NAMALWA (cell line): ENCODE data around the gene ROR2.
A peak's percentile ranks its signal among the peaks of the same experiment; 100 is the strongest.
"Not testable (repeated sequence)": the region's sequence is repeated elsewhere in the genome, so short reads cannot be mapped to it uniquely, and the experiment has no call there.

Source experiments
- DNase-seq: peaks from one replicate; pipeline ENCODE4 v3.0.0-alpha.2; 2015; ENCODE audit warnings: low spot score

The ROR2 gene

GRCh38 chr9:91677822-91678436 lies 272.1 kb downstream of the ROR2 start:
- DNase-seq: no peak

DNA sequence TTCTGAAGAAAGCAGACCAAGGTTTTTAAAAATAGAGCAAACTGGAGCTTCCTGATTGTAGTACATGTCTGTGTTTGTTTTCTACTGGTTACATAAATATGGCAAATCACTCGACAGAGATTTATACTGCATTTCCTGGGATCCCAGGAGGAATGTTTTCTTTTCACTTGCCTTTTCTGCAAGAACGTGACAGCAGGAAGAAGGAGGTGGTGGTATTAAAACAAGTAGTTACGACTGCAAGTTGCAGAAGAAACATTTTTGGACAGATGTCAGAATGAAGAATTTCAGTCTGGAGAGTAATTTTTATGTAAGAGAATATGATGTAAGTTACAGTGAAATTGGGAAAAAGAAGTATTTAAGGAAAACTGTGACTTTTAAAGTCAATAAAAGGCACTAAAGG lies 272.7 kb downstream of the ROR2 start:
- no peak for DNase-seq

- DNase-seq: peak; percentile 57
These were observed 274.0 kb downstream of the ROR2 start for GRCh38 chr9:91676046-91676445.

DNA sequence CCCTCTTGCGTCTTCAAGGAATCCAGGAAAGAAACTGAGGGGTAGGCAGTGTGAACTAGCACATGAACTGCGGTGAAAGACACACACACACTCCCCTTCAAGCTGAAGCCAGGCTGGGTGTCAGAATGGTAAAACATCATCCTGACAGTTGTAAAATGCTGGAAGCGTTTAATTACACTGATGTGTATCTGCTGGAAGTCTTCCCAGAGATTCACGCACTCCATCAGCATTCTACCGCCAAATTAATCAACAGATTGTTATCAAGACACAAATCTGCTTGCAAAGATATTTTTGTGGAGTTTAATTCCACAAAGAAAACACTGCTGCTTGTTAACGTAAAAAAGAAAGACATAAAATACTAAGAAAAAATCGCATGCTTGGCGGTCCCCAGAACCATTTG lies 285.4 kb downstream of the ROR2 start:
- no peak for DNase-seq

GRCh38 chr9:91663858-91664257 lies 286.2 kb downstream of the ROR2 start:
- DNase-seq: no peak

DNA sequence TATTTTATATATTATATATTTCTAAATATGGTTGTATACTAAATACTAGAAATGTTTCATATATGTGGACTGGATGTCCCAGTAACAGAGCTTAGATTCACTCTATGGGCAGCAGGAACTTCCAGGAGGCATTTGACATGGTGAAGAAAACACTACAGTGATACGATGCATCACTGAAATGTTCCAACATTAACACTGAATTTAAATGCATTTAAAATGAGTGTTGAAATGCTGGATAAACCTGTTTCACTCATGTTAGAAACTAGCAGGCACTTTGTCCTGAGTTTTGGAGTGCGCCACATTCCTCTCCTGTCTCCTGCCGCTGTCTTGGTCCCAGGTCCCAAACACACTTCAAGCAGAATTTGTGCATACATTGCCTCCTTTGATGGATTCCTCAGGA lies 288.6 kb downstream of the ROR2 start:
- DNase-seq: no peak

- DNase-seq: no peak
These were observed 289.5 kb downstream of the ROR2 start for GRCh38 chr9:91660521-91660920.

DNA sequence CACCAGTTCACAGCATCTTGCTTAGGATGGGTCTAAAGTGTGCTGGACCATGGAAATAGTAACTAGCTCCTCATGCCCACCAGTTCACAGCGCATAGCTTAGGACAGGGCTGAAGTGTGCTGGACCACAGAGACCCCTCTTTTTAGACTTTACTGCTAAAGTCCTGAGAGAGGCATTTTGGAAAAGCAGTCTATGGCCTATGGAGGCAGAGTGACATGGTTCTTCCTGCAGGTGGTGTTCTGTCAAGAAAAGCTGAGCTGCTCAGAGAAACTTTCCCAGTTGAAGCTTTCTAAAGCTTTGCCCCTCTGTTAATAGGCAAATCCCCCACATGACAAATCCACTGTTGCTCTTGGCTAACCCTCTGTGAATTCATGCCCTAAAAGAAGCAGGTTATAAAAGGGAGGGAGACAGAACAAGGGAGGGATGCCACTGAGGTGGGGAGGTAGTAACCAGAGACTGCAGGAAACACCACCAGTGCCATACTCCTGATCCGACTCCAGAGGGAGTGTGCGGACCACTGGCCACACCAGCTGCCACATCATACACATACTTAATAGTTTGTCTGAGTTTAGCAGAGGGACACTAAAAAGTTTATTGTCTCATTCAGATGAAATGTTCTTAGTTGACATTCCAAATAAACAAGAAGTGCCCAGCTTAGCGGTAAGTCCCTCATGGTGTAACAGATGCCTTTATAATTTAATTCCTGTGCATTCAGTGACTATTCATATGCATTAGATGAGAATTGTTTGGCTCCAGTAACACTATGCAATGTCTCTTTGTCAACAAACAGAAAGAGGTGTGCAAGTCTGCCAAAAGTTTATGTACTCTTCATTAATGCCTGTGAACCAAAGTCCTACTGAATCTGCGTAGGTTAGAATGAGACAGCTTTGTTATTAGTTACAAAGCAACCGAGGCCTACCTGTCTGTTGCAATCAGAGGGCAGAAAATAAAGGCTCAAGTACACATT lies 290.2 kb downstream of the ROR2 start:
- DNase-seq: peak; percentile 23

DNA sequence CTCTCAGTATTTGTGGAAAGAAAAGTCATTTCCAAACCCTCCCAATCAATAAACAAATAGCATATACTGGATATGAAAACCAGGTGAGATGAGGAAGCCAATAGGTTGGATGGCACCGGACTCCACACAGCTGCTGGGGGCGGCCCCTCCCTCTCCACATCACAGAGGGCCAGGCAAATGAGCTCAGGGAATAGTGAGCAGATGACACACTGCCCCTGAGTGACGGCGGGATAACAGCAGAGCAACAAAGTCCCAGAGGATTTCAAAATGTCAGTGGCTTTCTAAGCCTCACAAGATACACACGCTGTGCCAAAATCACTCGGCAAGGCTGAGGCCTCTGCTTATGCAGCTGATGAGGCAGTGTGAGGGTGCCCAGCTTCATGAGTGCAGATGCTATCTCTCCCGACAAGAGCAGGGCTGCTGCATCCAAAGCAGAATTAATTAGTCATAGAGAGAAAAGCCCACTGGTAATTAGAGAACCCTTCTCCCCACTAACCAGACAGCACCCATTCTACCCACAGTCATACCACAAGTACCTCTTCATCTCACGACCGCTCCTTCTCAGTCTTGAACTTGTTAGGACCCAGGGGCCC lies 291.4 kb downstream of the ROR2 start:
- DNase-seq: no peak

DNA sequence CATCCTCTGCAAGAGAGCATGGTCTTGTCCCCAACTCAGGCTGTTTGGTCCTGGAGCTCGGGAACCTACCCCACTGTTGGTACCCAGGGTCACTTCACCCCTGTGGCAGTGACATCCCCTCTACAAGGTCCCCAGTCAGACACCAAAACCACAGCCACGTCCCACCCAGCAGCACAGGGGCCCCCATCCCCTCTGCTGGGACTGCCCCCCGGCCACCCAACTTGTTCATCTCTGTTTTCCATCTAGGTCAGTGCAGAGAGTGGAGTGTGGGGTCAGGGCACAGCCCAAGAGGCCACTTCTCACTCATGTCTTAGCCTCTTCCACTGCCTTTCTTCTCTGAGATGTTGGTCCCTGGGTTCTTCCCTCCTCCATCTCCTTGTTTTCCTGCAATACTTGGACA lies 292.5 kb downstream of the ROR2 start:
- DNase-seq: no peak

DNA sequence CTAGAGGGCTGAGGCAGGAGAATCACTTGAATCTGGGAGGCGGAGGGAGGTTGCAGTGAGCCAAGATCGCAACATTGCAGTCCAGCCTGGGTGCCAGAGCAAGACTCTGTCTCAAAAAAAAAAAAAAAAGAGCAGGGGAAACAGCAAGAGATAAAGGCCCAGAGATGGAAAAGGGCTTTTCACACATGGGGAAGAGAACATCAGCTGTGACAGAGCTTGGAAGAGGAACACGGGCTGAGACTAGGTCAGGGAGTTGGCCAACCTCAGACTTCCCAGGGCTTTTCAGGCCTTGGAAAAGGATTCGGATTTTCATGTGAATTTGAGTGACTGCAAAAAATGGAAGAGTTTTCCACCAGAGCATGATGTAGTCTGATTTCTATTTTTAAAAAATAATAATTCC lies 294.4 kb downstream of the ROR2 start:
- DNase-seq: no peak

- DNase-seq: no peak
These were observed 294.8 kb downstream of the ROR2 start for GRCh38 chr9:91655215-91655614.

GRCh38 chr9:91654527-91654926 lies 295.5 kb downstream of the ROR2 start:
- no peak for DNase-seq

DNA sequence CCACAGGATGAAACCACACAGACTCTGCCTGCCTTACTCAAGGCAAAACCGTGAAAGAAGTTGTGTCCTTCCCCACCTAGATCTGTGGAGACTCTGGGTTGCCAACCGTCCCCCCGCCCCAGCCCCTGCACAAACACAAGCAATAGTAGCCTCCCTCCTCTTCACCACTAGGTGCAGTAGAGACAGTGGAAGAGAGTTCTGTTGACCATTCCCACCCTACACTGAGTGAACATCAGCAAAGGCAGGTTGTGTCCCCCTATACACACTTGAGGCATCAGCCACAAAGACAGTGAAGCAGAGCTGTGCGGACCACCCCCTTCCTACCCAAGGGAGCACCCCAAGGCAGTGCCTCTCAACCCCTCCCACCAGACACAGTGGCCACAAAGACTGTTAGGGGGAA lies 302.7 kb downstream of the ROR2 start:
- DNase-seq: peak; percentile 15

- DNase-seq: no peak
These were observed 303.3 kb downstream of the ROR2 start for GRCh38 chr9:91646702-91647101.

DNA sequence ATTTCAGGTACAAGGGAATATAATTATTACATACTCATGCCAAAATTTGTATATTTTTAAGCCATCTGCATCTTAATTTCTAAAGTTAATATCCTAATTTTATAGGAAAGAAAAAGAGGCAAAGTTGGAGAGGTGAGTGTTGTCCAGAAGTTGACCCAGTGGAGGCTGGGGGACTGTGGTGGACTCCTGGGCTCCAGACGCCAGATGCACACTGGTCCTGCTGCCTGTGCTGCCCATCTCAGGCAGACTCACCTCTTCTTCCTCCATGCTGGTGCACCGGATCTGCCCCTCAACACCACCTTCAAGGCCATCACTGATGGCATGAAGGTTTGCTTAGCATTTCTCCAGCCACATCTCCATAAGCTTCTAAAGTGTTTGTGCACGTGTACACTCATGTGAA lies 305.6 kb downstream of the ROR2 start:
- DNase-seq: no peak

DNA sequence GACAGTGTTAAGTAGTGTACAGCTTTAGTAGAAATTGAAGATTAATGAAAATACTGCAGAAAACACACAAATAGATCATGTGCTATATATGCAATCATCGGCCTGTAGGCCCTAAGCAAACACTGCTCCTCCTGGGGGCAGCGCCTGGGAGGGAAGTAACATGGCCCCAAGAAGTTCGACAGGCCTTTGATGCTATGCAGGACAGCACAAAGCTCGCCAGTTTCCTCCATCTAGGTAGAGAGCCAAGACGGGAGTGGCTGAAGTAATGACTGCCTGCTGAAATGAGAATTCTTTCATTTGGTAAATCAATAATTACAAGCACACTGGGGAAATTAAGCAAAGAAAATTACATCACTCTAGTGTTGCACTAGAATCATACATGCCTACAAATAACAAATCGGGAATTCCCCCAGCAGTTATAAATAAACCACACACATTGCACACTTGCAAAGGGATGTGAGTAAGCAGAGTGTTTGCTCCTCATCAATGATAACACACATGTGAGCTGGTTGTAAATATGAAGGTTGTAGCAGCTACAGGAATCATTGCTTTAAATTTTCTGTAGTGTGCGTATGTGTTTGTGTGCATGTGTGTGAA lies 306.4 kb downstream of the ROR2 start:
- DNase-seq: peak; percentile 18

DNA sequence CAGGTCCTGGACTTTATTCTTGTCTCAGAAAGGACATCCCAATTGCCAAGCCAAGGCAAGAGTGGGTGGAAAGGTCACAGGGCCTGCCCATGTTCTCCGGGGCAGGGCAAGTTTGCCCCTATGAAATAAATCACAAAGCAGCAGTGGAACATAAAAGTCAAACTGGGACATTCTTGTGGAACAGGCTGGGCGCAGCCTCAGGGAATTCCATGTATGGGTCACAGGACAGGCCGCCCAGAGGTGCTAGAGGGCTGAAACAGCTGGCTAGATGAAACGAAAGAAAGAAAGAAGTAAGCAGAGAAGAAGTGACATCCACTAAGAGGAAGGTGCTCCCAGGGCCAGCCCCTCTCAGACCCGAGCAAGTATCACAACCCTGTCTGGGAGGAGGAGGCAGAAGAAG lies 307.3 kb downstream of the ROR2 start:
- DNase-seq: no peak

GRCh38 chr9:91640428-91640827 lies 309.6 kb downstream of the ROR2 start:
- no peak for DNase-seq

GRCh38 chr9:91639054-91639453 lies 311.0 kb downstream of the ROR2 start:
- no peak for DNase-seq

DNA sequence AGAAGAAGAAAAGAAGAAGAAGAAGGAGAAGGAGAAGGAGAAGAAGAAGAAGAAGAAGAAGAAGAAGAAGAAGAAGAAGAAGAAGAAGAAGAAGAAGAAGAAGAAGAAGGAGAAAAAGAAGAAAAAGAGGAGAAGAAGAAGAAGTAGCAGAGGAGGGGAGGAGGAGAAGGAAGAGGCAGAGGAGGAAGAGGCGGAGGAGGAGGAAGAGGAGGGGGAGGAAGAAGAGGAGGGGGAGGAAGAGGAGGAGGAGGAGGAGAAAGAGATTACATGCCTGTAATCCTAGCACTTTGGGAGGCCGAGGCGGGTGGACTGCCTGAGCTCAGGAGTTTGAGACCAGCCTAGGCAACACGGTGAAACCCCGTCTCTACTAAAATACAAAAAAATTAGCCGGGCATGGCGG lies 315.2 kb downstream of the ROR2 start:
- DNase-seq: not testable (repeated sequence)

DNA sequence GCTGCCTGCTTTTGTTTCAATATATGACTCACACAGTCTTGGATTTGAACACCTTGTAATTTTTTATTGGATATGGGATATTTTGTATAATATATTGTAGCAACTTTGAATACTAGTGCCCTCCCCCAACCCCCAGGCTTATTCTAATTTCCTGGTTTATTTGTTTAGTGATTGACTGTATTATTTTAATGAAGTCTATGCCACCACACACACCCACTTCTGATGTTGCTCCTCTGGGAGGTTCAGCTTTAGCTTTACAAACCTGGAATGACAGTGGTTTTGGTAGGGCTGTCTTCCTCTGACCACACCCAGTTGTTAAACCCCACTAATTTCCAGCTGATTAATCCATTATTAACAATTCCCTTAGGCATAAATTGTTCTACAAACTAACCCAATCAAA lies 320.3 kb downstream of the ROR2 start:
- DNase-seq: no peak

DNA sequence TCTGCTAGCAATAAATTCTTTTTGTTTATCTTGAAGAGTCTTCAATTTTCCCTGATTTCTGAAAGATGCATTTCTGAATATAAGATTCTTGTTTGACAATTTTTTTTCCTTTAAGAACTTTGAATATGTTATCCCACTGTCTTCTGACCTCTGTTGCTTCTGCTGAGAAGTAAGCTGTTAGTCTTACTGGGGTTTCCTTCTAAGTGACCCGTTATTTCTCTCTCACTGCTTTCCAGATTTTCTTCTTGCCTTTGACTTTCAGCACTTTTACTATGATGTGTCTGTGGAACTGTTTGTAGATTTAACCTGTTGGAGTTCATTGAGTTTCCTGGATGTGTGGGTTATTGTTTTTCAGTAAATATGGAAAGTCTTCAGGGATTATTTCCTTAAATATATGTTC lies 321.1 kb downstream of the ROR2 start:
- DNase-seq: no peak
